Fibroblast of villous mesenchyme (primary cell): Measurements from ENCODE around the gene AMBP. TPM values are rescaled to one million over a fixed set of nuclear protein-coding genes. Genes with fewer than 3 reads are reported as not detected.

Experiments
- DNase-seq: peaks from one replicate; pipeline ENCODE4 v3.0.0-alpha.2; 2010; ENCODE audit warnings: low read depth
- H3K4me3 ChIP-seq: 2 replicates; pipeline ENCODE4 v1.5.1; 2011; ENCODE audit warnings: low read depth, mild to moderate bottlenecking, low read length
- total RNA-seq: library from RNA; depleted of rRNA; stranded (reverse); fragments of >200 nt; gene quantifications from 2 replicates; pipeline ENCODE4 v1.2.3, GENCODE V29; 2012
- TF ChIP-seq, protein P1 (sequence below): IDR thresholded peaks from 2 replicates; pipeline ENCODE4 v1.5.1; 2012; ENCODE audit warnings: low read depth, mild to moderate bottlenecking, low read length; ENCODE audit not compliant: insufficient read depth

Gene AMBP
- total RNA-seq, 1 donor: not detected

GRCh38 chr9:114123031-114123977, 45.2 kb upstream of the AMBP start:
- H3K4me3 ChIP-seq: no peak overlapping the region
- TF ChIP-seq, protein P1, sequence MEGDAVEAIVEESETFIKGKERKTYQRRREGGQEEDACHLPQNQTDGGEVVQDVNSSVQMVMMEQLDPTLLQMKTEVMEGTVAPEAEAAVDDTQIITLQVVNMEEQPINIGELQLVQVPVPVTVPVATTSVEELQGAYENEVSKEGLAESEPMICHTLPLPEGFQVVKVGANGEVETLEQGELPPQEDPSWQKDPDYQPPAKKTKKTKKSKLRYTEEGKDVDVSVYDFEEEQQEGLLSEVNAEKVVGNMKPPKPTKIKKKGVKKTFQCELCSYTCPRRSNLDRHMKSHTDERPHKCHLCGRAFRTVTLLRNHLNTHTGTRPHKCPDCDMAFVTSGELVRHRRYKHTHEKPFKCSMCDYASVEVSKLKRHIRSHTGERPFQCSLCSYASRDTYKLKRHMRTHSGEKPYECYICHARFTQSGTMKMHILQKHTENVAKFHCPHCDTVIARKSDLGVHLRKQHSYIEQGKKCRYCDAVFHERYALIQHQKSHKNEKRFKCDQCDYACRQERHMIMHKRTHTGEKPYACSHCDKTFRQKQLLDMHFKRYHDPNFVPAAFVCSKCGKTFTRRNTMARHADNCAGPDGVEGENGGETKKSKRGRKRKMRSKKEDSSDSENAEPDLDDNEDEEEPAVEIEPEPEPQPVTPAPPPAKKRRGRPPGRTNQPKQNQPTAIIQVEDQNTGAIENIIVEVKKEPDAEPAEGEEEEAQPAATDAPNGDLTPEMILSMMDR: no peak
- no peak for DNase-seq

- no peak for DNase-seq
- TF ChIP-seq, protein P1: no peak
- H3K4me3 ChIP-seq: no peak overlapping the region
Observed at GRCh38 chr9:114122136-114123027, 44.3 kb upstream of the AMBP start.

DNA sequence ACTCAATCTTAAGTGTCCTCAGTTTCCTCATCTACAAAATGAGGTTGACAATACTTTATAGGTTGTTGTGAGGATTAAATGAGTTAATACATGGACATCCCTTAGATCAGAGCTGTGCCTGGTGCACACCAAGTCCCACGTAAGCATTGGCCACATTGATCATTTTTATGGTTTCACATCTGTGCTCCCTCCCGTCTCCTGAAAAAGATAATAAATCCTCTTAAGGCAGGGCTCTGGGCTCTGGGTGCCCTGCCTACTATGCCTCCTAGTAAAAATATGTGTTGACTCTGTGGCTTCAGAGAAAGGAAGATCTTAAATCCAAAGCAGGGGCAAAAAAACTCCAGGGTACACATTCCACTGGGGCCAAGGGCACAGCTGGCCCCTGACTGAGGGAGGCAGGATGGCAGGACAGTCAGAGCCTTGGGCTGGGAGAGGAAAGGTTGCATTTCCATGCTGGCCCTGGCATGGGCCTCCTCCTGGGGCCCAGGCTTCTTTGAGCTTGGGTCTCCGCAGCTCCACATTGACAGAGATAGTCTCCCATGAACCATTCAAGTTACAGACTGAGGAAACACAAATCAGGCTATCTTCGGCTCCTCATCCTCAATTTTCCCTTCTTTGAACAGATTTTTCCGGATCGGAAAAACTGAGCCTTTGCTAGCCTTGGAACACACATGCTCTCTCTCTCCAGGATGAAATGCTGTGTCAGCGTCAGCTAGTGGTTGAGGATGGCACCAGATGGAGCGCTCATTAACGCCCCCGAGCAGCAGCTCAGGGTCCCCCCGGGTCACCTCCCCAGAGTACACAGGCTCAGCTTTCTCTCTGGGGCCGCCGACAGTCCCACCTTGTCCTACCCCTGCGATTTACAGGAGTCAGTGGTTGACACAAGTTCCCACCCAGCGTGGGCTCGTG, 43.4 kb upstream of the AMBP start:
- H3K4me3 ChIP-seq: no peak overlapping the region
- peak; percentile 7 for DNase-seq
- TF ChIP-seq, protein P1: no peak

DNA sequence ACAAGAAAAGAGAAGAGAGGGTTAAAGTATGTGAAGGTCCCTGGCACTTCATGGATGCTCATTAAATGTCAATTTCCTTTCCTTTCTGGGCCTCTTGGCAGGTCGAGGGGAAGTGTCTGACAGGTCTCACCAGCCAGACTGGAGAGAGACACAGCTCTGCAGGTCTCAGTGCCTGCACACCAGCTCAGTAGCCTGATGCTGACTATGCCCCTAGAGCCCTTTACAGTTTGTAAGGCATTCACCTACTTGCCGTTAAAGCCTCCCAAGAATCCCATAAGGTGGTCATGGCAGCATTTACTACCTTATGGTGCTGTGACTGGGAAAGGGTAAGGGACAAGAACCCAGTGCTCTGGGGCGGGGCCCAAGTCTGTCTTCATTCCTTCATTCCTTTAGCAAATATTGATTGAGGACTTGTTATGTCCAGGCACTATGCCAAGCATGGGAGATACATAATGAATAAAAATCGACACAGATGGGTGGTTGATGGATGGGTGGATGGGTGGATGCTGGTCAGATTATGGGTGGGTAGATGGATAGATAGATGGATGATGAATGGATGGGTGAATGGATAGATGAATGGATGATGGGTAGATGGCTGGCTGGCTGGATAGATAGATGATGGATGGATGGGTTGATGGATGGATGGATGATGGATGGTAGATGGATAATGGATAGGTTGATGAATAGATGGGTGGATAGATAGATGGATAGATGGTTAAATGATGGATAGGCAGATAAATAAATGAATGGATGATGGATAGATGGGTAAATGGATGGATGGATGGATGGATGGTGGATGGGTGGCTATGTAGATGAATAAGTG, 42.3 kb upstream of the AMBP start:
- TF ChIP-seq, protein P1: no peak
- H3K4me3 ChIP-seq: no peak overlapping the region
- DNase-seq: no peak

DNA sequence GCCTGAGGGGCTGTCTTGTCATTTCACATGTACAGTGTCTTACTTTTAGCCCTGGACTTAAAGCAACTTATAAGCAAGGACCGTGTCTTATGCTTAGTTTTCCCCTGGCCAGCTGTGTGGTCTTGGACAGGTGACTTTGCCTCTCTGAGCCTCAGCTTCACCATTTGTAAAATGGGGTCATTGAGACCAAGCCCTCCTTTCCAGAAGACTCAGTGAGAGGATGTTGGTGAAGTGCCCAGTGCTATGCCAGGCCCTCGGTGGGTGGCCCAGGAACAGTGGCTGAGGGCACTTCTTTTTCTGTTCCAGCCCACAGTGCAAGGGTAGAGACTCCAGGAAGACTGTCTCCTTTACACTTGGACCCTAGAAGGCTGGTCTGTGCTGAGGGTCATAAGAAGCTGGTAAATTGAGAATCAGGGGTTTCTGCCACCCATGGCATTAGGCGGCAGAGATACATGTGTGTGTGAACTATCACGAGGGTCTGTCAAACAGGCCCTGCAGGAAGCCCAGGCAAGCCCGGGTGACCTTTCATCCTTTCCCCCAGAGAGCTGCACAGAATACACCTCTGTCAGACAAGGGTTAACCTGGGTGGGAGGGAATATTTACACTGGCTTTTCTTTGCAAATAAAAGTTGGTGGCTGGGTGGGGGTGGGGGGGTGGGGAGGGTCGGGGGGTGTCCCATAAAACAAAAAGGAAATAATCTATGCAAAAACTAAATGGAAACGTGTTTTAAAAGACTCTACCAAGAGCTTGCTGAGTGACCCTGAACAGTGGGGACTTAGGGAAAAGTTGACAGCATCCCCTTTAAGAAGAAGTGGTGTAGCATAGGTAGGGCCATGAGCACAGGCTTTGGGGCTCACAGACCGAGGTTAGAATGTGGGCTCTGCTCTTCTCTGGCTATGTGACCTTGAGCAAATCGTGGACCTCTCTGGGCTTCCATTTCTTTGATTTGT, 41.4 kb upstream of the AMBP start:
- TF ChIP-seq, protein P1: no peak
- DNase-seq: no peak
- no peak overlapping the region for H3K4me3 ChIP-seq
